ENCODE results near the gene TSPAN4.

DNA sequence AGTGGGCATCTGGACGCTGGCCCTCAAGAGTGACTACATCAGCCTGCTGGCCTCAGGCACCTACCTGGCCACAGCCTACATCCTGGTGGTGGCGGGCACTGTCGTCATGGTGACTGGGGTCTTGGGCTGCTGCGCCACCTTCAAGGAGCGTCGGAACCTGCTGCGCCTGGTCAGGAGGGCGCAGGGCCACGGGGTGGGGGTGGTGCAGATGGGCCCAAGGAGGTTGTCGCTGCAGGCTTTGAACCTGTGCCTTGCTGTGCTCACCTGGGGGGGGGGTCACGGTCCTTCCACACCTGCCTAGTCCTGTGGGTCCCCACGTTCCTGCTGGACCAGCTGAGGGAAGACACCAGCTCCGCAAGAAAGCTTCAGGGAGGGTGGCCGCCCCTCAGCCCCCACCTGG, 6.4 kb upstream of the TSPAN4 start:
- TF ChIP-seq, protein P1, sequence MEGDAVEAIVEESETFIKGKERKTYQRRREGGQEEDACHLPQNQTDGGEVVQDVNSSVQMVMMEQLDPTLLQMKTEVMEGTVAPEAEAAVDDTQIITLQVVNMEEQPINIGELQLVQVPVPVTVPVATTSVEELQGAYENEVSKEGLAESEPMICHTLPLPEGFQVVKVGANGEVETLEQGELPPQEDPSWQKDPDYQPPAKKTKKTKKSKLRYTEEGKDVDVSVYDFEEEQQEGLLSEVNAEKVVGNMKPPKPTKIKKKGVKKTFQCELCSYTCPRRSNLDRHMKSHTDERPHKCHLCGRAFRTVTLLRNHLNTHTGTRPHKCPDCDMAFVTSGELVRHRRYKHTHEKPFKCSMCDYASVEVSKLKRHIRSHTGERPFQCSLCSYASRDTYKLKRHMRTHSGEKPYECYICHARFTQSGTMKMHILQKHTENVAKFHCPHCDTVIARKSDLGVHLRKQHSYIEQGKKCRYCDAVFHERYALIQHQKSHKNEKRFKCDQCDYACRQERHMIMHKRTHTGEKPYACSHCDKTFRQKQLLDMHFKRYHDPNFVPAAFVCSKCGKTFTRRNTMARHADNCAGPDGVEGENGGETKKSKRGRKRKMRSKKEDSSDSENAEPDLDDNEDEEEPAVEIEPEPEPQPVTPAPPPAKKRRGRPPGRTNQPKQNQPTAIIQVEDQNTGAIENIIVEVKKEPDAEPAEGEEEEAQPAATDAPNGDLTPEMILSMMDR (IDR thresholded peaks at IDR 0.05; ENCODE audit: insufficient read depth, low read length), result no peak
- TF ChIP-seq, protein P2, sequence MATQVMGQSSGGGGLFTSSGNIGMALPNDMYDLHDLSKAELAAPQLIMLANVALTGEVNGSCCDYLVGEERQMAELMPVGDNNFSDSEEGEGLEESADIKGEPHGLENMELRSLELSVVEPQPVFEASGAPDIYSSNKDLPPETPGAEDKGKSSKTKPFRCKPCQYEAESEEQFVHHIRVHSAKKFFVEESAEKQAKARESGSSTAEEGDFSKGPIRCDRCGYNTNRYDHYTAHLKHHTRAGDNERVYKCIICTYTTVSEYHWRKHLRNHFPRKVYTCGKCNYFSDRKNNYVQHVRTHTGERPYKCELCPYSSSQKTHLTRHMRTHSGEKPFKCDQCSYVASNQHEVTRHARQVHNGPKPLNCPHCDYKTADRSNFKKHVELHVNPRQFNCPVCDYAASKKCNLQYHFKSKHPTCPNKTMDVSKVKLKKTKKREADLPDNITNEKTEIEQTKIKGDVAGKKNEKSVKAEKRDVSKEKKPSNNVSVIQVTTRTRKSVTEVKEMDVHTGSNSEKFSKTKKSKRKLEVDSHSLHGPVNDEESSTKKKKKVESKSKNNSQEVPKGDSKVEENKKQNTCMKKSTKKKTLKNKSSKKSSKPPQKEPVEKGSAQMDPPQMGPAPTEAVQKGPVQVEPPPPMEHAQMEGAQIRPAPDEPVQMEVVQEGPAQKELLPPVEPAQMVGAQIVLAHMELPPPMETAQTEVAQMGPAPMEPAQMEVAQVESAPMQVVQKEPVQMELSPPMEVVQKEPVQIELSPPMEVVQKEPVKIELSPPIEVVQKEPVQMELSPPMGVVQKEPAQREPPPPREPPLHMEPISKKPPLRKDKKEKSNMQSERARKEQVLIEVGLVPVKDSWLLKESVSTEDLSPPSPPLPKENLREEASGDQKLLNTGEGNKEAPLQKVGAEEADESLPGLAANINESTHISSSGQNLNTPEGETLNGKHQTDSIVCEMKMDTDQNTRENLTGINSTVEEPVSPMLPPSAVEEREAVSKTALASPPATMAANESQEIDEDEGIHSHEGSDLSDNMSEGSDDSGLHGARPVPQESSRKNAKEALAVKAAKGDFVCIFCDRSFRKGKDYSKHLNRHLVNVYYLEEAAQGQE (IDR thresholded peaks at IDR 0.05; ENCODE audit: insufficient replicate concordance, low read depth), result no peak
